Ecto neural progenitor cell (in vitro differentiated cells): ENCODE data around the gene CHRM5.

Source experiments
- DNase-seq: peaks from one replicate; pipeline ENCODE4 v3.0.0-alpha.2; 2018; ENCODE audit warnings: low spot score

Gene CHRM5, protein sequence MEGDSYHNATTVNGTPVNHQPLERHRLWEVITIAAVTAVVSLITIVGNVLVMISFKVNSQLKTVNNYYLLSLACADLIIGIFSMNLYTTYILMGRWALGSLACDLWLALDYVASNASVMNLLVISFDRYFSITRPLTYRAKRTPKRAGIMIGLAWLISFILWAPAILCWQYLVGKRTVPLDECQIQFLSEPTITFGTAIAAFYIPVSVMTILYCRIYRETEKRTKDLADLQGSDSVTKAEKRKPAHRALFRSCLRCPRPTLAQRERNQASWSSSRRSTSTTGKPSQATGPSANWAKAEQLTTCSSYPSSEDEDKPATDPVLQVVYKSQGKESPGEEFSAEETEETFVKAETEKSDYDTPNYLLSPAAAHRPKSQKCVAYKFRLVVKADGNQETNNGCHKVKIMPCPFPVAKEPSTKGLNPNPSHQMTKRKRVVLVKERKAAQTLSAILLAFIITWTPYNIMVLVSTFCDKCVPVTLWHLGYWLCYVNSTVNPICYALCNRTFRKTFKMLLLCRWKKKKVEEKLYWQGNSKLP

DNA sequence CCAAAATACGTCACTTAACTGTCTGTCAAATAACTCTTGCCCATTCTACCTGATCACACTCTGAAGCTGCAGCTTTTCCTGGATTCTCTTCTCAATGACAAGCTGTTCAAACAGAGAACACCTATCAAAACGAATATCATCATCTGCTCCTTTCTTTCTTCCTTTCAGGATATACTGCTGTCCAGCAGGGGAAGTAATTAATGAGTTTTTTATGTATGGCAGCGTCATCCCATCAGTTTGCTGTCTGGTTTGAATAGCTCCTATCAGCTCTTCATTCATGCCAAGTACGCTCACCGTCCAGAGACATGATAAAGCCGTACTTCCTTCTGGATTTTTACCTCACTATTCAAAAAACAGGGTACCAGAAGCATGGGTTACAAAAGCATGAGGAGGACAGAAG lies at the start of gene CHRM5:
CHRM5 (plus strand) TSS at position 274 of the 400 bp plus-strand sequence. CDS start 94,221 bp downstream, outside the sequence.
- DNase-seq: no peak

DNA sequence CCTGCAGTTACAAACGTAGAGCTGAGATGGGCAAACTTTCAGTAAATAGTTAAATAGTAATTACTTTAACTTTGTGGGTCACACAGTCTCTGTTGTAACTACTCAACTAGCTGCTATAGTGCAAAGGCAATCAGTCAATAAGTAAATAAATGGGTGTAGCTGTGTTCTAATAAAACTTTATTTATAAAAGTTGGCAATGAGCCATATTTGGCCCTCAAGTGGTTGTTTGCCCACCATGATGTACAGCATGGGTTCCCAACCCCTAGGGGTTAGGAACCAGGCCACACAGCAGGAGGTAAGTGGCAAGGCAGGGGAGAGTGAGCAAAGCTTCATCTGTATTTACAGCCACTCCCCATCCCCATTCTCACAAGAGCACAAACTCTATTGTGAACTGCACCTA lies 44.9 kb upstream of the CHRM5 start:
- DNase-seq: no peak

DNA sequence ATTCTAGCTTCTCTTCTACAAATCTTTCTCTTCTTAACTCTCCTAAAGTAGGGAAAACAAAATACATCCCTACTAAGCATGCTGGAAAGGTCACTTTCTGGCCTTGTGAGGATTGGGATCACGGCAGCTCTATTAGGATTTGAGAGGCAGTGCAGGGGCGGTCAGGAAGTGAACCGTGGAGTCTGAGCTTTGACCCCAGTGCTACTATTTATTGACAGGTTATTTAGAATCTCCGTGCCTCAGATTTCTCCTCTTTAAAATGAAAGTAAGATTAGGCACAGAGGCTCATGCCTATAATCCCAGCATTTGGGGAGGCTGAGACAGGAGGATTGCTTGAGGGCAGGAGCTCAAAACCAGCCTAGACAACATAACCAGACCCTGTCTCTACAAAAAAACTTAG lies 42.0 kb upstream of the CHRM5 start:
- no peak for DNase-seq

DNA sequence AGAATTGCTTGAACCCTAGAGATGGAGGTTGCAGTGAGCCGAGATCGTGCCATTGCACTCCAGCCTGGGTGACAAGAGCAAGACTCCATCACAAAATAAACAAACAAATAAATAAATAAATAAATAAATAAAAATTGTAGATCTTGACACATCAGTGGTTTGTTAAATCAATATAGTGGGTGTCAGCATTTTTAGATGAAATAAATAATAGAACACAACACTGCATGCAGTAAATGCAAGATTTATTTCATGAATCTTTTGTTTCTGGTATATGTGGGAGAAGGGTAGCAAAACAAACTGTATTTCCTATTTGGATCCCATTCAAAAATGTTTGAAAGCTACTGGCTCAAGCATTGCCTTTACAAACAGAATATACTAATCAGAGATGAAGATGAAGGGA lies 35.6 kb upstream of the CHRM5 start:
- DNase-seq: no peak

DNA sequence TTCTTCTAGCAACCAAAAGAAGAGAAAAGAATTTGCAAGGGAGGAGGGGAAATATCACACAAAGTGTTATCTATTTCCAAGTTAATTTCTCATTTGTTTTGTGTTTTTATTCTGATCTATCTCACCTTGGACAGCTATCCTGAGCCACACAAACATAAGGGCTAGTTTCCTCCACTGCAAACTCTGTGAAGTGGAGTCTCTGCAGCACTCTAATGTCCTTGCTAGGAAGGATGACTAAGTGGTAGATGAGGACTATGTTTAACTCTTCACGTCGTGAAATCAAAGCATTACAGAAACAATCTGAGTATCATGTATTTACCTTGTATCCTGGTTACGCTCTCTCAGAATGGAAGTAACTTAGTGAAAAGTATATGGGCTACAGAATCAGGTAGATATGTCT lies 33.9 kb upstream of the CHRM5 start:
- no peak for DNase-seq

DNA sequence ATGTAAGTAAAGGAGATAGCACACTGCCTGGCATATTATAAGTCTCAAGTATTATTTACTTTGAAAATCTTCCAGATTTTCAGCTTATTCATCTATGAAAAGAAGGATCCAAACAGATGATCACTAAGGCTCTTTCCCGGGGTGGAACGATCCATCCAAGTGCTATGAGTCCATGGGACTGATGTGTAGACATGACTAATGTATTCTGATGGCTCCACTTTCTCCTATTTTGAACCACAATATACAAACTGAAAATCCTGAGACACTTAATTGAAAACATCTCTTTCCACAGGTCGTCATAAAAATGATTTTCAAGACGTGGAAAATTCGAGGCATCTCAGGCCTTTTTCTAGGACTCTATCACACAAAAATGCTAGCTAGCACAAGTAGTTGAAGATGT lies 33.4 kb upstream of the CHRM5 start:
- no peak for DNase-seq

DNA sequence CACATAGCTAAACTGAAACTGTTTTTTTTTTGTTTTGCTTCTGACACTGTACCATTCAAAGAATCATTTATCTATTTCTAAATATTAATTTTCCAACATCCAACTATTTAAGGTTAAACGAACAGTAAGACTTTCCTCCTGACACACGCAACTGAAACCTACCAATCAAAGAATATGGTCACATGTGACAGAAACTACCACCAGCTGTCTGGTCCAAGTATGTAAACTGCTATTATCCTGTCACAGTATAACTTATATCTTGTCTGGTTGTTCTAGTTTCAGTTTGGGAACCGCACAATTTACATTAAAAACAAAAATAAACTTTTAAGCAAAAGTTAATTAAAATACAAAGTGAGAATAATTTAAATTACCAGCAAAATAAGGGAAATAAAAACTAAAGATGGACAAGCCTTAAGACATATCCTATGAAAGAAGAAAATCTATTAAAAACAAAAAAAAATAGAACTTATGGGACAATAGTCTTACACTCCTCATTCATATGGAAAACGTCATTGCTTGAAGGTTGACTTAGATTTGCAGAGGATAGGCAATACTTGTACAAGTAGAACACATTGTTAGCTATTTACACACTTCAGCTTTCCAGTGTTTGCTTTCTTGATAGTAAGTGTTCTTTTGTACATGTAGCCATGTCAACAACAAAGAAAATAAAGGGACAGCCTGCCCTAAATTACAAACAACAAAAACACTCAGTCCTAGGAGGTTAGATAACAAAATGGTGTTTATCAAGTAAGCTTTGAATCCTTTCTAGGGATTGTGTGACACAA lies 26.8 kb upstream of the CHRM5 start:
- no peak for DNase-seq

DNA sequence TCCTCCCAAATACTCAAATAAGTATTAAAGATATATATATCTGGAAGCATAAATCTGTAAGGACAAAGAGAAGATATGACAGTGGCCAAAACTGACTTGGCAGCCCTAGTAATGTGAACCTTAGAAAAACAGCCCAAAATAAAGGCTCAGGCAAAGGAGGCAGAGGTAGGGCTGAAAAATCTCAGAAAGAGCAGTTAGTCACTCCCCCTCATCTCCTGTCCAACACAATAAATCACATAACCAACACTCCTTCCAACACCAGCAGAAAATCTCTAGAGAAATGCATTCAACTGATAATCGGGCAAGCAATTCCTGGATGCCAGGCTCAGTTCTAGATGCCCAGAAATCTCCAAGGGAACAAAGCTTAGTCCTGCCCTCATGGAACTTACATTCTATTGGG lies 22.1 kb upstream of the CHRM5 start:
- no peak for DNase-seq

DNA sequence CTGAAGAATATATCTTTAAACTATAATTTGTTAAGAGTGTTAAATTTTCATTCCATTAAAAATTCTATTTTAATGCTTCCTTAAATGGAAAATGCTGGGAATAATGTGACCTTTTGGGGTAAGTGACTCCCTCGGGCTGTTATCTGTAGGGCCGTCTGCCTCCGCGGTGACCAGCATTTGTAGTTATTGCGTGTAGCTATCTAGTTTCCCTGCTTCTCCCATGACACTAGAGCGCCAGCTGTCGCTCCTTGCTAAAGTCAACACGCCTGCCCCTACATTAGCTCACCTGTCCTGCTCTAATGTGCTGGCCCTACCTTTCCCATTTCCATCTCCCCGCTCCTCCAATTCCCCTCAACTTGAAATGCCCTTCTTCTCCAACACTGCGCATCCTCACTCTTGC lies 12.4 kb upstream of the CHRM5 start:
- DNase-seq: no peak

DNA sequence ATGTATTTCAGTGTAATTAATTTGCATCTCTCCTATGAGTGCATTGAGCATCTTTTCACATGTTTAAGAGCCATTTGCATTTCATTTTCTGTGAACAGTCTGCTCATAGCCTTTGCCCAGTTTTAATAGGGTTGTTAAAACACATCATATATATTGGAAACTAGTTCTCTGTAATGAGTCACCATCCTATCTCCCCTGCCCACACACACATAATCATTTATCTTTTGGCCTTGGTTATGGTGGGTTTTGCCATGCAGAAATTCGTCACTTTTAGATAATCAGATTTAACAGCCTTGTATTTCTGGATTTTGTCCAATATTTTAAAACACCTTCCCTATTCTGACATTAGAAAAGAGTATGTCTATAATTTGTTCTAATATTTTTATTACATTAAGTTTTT lies 11.9 kb upstream of the CHRM5 start:
- DNase-seq: no peak

DNA sequence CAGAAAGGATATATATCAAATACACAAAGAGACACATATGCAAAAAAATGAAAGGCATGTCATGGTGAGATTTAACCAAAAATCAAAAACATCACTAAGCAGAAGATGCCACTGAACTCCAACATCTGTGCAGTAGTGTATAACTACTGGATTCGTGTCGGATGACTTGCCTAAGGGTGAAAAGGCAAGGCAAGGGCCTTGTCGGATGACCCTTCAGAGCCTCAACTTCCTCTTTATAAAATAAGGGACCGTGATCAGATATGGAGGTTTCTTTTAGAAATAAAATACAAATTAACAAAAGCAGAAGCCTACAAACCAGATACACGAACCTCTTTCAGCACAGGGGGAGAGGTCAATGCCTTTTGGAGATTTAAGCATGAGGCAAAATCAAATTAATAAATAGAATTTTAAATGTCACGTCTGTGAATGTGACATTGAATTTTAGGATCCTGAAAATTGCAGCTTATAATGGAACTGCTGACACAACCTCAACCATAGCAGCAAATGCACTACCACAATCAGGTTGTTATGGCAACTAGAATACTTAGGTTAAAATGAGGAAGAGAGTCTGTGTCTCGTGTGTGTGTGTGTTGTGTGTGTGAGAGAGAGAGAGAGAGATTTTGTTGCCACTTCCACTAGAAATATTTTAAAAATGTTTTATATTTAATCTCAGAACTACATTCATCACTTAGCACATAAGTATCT lies 8.3 kb upstream of the CHRM5 start:
- DNase-seq: no peak

DNA sequence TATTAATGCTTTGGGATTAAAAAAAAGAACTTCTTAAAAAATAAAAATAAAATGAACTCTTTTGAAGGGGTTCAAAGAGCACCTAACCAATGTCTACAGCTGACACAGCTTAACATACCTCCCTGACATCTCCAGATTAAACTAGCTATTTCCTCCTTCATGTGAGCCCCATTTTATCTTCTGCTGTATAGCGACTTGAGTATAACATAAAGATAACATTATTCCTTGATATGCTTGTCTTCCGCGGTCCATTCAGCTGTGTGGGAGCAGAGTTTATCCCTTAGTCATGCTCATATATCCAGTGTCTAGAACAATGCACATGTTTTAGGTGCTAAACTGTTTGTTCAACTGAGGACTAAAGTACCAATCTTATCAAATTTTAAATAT lies 7.8 kb upstream of the CHRM5 start:
- DNase-seq: no peak

DNA sequence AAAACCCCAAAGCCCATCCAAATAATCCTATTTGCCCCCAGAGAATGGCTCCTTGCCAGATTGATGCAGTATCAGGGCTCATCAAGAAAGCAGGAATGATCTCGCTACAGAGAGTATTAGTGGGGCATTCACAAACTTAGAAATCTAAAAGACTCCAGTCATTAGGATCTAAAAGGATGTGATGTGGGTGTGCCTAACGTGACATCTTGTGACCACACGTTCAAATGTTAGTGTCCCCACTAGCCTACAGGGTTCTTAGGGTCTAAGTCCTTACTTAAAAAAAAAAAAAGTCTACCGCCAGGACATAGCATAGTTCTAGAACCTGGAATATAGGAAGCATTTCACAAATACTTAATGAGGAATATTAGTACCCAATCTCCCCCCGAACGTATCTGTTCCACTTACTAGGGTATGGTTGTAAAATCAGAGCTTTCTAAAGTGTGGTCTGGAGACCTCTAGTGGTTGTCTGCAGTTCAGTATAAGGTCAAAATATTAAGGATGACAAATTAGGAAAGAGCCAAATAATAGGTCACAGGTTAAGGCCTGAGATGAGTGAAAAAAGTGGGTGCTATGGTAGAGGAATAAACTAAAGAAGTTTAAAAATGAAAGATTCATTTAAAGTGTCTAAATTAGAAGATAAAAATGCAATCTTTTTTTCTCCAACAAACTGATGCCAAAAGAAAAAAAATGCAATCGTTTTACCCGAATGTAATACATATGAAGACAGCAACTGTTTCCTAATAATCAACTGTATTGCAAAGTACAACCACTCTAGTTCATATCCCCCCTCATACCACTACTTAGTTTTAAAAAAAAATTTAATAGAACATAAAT lies 4.2 kb upstream of the CHRM5 start:
- DNase-seq: no peak

DNA sequence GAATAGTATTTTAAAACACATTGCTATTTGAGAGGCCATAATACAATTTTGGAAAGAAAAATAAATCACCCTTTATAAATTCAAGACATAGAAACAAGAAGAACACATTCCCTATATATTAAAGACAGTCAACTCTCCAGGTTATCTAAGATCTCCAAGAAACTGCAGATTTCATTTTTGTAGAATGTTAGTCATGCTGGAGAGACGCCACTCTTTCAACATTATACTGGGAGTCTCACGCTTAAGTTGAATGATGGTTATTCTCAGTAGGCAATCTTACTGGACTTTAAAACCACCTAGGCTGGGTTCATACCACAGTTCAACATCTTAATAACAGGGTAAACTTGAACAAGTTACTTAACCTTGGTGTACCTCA lies 3.6 kb upstream of the CHRM5 start:
- DNase-seq: no peak

DNA sequence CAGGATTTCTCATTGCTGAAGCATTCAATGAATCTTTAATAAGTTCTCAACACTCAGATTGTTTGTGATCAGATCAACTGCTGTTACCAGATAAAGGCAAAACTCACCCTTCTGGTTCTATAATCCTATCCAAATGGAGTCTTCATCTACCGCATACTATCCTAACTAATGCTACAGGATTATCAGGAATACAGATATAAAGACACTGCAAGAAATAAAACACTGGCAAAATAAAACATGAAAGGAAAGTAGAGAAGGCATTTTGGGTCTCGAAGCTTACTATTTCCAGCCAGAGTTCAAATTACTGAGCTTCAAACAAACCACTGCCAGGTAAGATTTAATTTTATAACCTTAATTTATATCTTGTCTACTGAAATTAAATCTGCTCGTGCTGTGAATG lies 524 bp downstream of the CHRM5 start:
- DNase-seq: no peak

DNA sequence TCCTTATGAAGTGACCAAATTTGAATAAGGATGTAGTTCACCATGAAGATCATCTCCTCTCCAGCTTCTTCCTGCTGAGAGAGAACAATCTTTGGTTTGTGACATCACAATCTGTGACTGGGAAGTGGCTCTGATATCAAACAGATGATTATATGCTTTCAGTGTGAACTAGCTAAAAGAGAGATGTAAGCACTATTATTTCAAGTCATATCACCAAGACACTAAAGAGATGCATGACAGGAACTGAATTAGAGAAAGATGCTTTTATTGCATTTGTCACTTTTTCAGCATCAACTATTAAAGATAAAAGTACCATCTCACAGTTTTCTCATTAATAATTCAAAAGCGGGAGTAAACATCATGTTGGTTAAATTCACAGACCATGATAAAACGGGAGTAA lies 3.5 kb downstream of the CHRM5 start:
- no peak for DNase-seq

DNA sequence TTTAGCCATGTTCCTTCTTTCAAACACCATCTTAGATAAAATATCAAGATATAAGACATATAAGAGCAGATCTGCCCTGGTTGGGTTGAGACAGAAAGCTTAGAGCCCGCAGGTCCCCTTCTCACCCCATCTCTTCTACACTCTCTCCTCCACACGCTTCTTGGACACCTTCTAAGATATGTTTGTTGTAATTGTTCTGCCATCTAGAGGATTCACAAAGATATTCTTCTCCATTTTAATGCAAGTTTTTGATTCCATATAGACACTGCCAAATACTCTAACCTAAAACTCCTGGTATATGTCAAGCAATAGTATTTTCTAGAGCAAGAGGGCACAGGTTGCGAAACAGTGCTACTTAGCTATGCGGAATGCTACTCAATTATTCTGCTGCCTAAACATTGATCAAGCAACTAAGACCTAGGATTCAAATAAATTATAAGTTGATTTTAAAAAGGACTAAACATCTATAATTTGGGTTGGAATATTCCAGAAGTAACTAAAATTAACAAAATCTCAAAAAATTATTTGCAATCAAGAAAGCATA lies 6.8 kb downstream of the CHRM5 start:
- DNase-seq: no peak

DNA sequence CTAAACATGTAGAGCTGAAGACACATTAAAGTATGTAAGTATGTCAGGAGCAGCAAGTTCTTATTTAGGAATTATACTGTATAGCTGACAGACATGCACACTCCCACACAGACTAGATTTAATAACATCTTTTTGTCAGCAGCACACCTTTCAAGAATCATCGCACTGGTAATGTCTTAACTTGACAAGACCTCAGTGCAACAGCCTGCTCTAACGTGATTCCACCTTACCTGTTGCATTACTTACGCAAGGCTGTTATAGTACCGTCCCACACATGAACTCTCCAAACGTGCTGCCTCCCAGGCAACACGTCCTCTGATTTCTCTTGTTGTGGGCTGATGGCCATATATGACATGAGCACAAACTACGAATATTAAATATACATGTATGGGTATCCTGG lies 11.9 kb downstream of the CHRM5 start:
- DNase-seq: no peak

DNA sequence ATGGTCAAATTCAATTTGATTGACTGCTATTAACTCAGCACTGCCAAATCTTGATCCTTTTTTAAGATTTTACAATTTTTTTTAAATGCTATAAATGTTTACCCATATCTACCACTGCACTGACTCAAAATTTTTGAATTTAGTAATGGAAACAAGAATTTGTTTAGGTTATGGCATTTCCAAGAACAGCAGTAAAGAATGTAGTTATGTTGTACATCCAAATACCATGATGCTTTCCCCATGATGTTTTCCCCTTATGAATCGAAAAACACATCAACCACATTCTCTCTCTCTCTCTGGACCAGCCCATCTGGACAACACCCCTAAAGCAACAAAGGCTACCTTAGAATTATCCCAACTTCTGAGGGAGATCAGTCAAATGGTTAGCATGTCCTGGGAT lies 14.2 kb downstream of the CHRM5 start:
- no peak for DNase-seq

DNA sequence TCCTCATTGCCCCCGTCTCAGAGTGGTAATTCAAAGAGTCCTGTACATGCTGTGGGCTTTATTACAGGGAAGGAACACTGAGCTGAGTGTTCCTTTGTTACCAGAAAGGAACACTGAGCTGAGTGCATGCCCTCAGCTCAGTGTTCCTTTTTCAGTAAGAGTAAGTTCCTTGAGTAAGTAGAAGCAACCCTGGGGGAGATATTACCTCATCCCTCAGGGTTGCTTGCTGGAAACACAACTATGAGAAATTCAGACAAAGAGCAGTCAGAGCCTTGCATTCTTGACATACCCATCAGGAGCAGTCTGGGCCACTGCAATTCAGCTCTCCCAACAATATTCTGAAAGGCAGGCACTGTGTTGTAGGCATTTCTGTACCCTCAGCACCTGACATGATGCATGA lies 17.0 kb downstream of the CHRM5 start:
- DNase-seq: no peak

DNA sequence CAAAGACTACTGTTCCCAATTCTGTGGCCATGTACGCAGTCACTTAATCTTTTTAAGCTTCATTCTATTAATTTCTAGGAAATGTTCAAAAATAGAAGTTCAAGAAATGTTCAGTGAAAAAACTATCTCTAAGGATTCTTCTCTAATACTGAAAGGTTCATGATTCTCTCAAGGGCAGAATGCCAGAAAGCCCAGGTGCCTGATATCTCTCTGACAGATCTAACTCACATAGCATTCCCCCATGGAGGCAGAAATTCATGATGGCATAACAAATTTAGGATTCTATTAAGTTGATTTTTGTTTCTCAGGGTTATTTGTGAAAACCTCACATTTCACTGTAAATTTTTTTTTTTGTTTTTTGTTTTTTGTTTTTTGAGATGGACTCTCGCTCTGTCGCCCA lies 17.5 kb downstream of the CHRM5 start:
- DNase-seq: no peak

DNA sequence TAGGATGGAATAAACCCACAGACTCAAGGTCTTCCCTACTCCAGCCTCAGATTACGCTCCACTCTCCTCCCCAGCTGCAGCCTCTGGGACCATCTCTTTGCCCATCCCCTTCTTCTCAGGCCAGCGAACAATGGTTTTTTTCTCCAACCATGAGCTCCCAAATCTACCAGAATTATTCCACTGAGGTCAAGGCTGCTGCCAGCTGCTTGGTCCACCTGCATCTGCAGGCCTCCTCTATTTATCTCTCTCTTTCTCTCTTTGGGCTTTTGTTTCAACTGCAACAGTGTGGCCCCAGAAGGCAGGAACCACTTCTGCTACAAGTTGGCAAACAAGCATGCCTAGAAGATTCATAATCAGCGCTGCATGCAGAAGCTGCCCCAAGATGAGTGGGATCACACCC lies 19.1 kb downstream of the CHRM5 start:
- no peak for DNase-seq
